ENCODE data around the gene BTBD2. TPM values are rescaled to one million over a fixed set of nuclear protein-coding genes. Genes with fewer than 3 reads are reported as not detected.

BTBD2 gene
- total RNA-seq, 1 donor from 2014 or later = 53.4 TPM

- intact Hi-C loops (cut with micrococcal nuclease) = no loop called here
- no peaks in the 10 kb centered on the region for H3K27me3 ChIP-seq (ENCODE audit: low read depth)
- no peaks in the 10 kb centered on the region for H3K9me3 ChIP-seq (replicated peaks)
- H3K36me3 ChIP-seq = peaks cover 88% of the 10 kb centered on the region
- no peak for TF ChIP-seq CTCF (IDR thresholded peaks at IDR 0.05; ENCODE audit: borderline replicate concordance)
- DNase-seq = no peak
- H3K4me1 ChIP-seq = no peaks in the 10 kb centered on the region
- no peak overlapping the region for H3K4me3 ChIP-seq
- no peak overlapping the region for H3K27ac ChIP-seq (replicated peaks)
Measured at GRCh38 chr19:1985588-1986356, 29.7 kb downstream of the BTBD2 start.

GRCh38 chr19:1984357-1984756 is 31.2 kb downstream of the BTBD2 start:
- intact Hi-C loops (cut with micrococcal nuclease) = no loop called here

GRCh38 chr19:1981253-1981652 is 34.3 kb downstream of the BTBD2 start:
- no peak for TF ChIP-seq CTCF (IDR thresholded peaks at IDR 0.05; ENCODE audit: borderline replicate concordance)
- H3K4me1 ChIP-seq = no peaks in the 10 kb centered on the region
- no peaks in the 10 kb centered on the region for H3K9me3 ChIP-seq (replicated peaks)
- no peak overlapping the region for H3K27ac ChIP-seq (replicated peaks)
- H3K4me3 ChIP-seq = no peak overlapping the region
- no peaks in the 10 kb centered on the region for H3K27me3 ChIP-seq (ENCODE audit: low read depth)
- peaks cover 74% of the 10 kb centered on the region for H3K36me3 ChIP-seq
- no peak for DNase-seq
- intact Hi-C loops (cut with micrococcal nuclease) = no loop called here

More at GRCh38 chr19:1984357-1984756, 31.2 kb downstream of the BTBD2 start:
- no peak overlapping the region for H3K4me3 ChIP-seq
- H3K9me3 ChIP-seq (replicated peaks) = no peaks in the 10 kb centered on the region
- H3K36me3 ChIP-seq = peaks cover 88% of the 10 kb centered on the region
- H3K27ac ChIP-seq (replicated peaks) = no peak overlapping the region
- no peaks in the 10 kb centered on the region for H3K4me1 ChIP-seq
- DNase-seq = no peak
- no peaks in the 10 kb centered on the region for H3K27me3 ChIP-seq (ENCODE audit: low read depth)
- no peak for TF ChIP-seq CTCF (IDR thresholded peaks at IDR 0.05; ENCODE audit: borderline replicate concordance)

- no peaks in the 10 kb centered on the region for H3K27me3 ChIP-seq (ENCODE audit: low read depth)
- H3K36me3 ChIP-seq = peaks cover 69% of the 10 kb centered on the region
- H3K4me1 ChIP-seq = no peaks in the 10 kb centered on the region
- DNase-seq = no peak
- H3K9me3 ChIP-seq (replicated peaks) = no peaks in the 10 kb centered on the region
- H3K27ac ChIP-seq (replicated peaks) = no peak overlapping the region
- no peak overlapping the region for H3K4me3 ChIP-seq
- no peak for TF ChIP-seq CTCF (IDR thresholded peaks at IDR 0.05; ENCODE audit: borderline replicate concordance)
- intact Hi-C loops (cut with micrococcal nuclease) = no loop called here
Measured at GRCh38 chr19:1980809-1981181, 34.7 kb downstream of the BTBD2 start.

- TF ChIP-seq CTCF (IDR thresholded peaks at IDR 0.05; ENCODE audit: borderline replicate concordance) = no peak
- no peaks in the 10 kb centered on the region for H3K4me1 ChIP-seq
- no peaks in the 10 kb centered on the region for H3K9me3 ChIP-seq (replicated peaks)
- intact Hi-C loops (cut with micrococcal nuclease) = no loop called here
- no peaks in the 10 kb centered on the region for H3K27me3 ChIP-seq (ENCODE audit: low read depth)
- H3K36me3 ChIP-seq = peaks cover 68% of the 10 kb centered on the region
- no peak overlapping the region for H3K27ac ChIP-seq (replicated peaks)
- no peak for DNase-seq
- H3K4me3 ChIP-seq = no peak overlapping the region
Measured at GRCh38 chr19:1980091-1980808, 35.3 kb downstream of the BTBD2 start.

Measured in left ventricle myocardium inferior (tissue), 1 donor.